Measurements from ENCODE around the gene DPP4. TPM values are rescaled to one million over a fixed set of nuclear protein-coding genes. Genes with fewer than 3 reads are reported as not detected.

Gene DPP4
- total and polyA plus RNA-seq, 2 of the 13 experiments (the other 11 are each of a cell fraction or from before 2014, with no cell fraction given): 39.4 to 109 TPM

GRCh38 chr2:161981679-161982250 lies 92.2 kb downstream of the DPP4 start (continued):
- TF ChIP-seq EZH2 (conservative IDR thresholded peaks at IDR 0.05; ENCODE audit: low read depth, low read length): no peak

- no TSS peak for BruUV-seq (replicated peaks)
- H3K4me2 ChIP-seq (ENCODE audit: low read depth, low read length): no peak overlapping the region
- ChIA-PET CTCF (ENCODE audit: low intra/inter-chr PET ratio, low total read pairs) (no interaction called here), POLR2A (no interaction called here)
- H3K4me3 ChIP-seq (replicated peaks in 1 of 3; ENCODE audit: insufficient read depth in 1 of 3, low read depth in 2 of 3, low read length in 3 of 3): no peak overlapping the region
- H3K27me3 ChIP-seq (ENCODE audit: control insufficient read depth in 1 of 2, insufficient read depth in 2 of 2, low read length in 2 of 2): peaks cover 0 to 4% of the 10 kb centered on the region in 2 experiments; a peak in 2 of 5 replicates
- H3K36me3 ChIP-seq (replicated peaks in 1 of 2; ENCODE audit: control insufficient read depth in 1 of 2, insufficient read depth in 2 of 2, low read length in 2 of 2): no peaks in the 10 kb centered on the region
- H4K20me1 ChIP-seq (ENCODE audit: insufficient read depth, low read length): no peaks in the 10 kb centered on the region
- H3K9ac ChIP-seq (ENCODE audit: insufficient read depth, low read depth, low read length): no peak overlapping the region
- no peak overlapping the region for H3K27ac ChIP-seq (ENCODE audit: extremely low read length, insufficient read depth, low read length)
- no peaks in the 10 kb centered on the region for H3K79me2 ChIP-seq (ENCODE audit: insufficient read depth, low read length)
- WGBS (ENCODE audit: low lambda C conversion rate): 4% methylated on average over 1 of the region's 1 CpG
- no peak for ATAC-seq
- H3K9me3 ChIP-seq (ENCODE audit: low read length): no peaks in the 10 kb centered on the region
- no peak overlapping the region for H2AFZ ChIP-seq (ENCODE audit: low read length)
- no peak for DNase-seq (ENCODE audit: low spot score)
- TF ChIP-seq NFYB (CRISPR knock-in tag; IDR thresholded peaks at IDR 0.05): no peak
- TF ChIP-seq, protein P1, sequence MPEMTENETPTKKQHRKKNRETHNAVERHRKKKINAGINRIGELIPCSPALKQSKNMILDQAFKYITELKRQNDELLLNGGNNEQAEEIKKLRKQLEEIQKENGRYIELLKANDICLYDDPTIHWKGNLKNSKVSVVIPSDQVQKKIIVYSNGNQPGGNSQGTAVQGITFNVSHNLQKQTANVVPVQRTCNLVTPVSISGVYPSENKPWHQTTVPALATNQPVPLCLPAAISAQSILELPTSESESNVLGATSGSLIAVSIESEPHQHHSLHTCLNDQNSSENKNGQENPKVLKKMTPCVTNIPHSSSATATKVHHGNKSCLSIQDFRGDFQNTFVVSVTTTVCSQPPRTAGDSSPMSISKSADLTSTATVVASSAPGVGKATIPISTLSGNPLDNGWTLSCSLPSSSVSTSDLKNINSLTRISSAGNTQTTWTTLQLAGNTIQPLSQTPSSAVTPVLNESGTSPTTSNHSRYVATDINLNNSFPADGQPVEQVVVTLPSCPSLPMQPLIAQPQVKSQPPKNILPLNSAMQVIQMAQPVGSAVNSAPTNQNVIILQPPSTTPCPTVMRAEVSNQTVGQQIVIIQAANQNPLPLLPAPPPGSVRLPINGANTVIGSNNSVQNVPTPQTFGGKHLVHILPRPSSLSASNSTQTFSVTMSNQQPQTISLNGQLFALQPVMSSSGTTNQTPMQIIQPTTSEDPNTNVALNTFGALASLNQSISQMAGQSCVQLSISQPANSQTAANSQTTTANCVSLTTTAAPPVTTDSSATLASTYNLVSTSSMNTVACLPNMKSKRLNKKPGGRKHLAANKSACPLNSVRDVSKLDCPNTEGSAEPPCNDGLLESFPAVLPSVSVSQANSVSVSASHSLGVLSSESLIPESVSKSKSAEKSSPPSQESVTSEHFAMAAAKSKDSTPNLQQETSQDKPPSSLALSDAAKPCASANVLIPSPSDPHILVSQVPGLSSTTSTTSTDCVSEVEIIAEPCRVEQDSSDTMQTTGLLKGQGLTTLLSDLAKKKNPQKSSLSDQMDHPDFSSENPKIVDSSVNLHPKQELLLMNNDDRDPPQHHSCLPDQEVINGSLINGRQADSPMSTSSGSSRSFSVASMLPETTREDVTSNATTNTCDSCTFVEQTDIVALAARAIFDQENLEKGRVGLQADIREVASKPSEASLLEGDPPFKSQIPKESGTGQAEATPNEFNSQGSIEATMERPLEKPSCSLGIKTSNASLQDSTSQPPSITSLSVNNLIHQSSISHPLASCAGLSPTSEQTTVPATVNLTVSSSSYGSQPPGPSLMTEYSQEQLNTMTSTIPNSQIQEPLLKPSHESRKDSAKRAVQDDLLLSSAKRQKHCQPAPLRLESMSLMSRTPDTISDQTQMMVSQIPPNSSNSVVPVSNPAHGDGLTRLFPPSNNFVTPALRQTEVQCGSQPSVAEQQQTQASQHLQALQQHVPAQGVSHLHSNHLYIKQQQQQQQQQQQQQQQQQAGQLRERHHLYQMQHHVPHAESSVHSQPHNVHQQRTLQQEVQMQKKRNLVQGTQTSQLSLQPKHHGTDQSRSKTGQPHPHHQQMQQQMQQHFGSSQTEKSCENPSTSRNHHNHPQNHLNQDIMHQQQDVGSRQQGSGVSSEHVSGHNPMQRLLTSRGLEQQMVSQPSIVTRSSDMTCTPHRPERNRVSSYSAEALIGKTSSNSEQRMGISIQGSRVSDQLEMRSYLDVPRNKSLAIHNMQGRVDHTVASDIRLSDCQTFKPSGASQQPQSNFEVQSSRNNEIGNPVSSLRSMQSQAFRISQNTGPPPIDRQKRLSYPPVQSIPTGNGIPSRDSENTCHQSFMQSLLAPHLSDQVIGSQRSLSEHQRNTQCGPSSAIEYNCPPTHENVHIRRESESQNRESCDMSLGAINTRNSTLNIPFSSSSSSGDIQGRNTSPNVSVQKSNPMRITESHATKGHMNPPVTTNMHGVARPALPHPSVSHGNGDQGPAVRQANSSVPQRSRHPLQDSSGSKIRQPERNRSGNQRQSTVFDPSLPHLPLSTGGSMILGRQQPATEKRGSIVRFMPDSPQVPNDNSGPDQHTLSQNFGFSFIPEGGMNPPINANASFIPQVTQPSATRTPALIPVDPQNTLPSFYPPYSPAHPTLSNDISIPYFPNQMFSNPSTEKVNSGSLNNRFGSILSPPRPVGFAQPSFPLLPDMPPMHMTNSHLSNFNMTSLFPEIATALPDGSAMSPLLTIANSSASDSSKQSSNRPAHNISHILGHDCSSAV (CRISPR knock-in tag; IDR thresholded peaks at IDR 0.05; ENCODE audit: borderline replicate concordance): no peak
- no peak for TF ChIP-seq ZNF3 (CRISPR knock-in tag; IDR thresholded peaks at IDR 0.05)
- TF ChIP-seq DNMT3B (CRISPR knock-in tag; conservative IDR thresholded peaks at IDR 0.05): no peak
- TF ChIP-seq ZUFSP (CRISPR knock-in tag; IDR thresholded peaks at IDR 0.05; ENCODE audit: borderline replicate concordance): no peak
- TF ChIP-seq ATF5 (CRISPR knock-in tag; IDR thresholded peaks at IDR 0.05; ENCODE audit: low read depth): no peak
- in situ Hi-C loops (cut with HindIII; ENCODE audit: extremely low pct_ligation_motif_present, low pct_unique_long_range_greater_than_20kb) (loop anchor here (25.0 kb wide), 1 partner anchor 331 kb away; the partner anchor contains the start of gene IFIH1), intact Hi-C loops (cut with micrococcal nuclease; ENCODE audit: unreplicated experiment) (no loop called here)
- no peaks in the 10 kb centered on the region for H3K4me1 ChIP-seq (ENCODE audit: insufficient read depth, low read length)
- FAIRE-seq: no peak
These were observed 93.0 kb downstream of the DPP4 start for GRCh38 chr2:161980976-161981375.
